Loucy (cell line): ENCODE measurements around the gene LRBA.
"Not testable (repeated sequence)": the region's sequence is repeated elsewhere in the genome, so short reads cannot be mapped to it uniquely, and the experiment has no call there.

Experiments
- H2AFZ ChIP-seq: fragments of 200-600 bp; sonication (generic); 2 replicates; pipeline ENCODE4 v1.6.0; 2016; ENCODE audit warnings: antibody characterized with exemption, mild to moderate bottlenecking, low read length, moderate library complexity
- H3F3A ChIP-seq: fragments of 200-600 bp; 2 replicates; pipeline ENCODE4 v1.6.0; 2016; ENCODE audit warnings: antibody characterized with exemption, low read depth, mild to moderate bottlenecking
- H3K27me3 ChIP-seq: fragments of 200-600 bp; sonication (generic); 2 replicates; pipeline ENCODE4 v1.6.1; 2014; ENCODE audit warnings: low read length, mild to moderate bottlenecking; ENCODE audit not compliant: insufficient read depth, poor library complexity, severe bottlenecking
- H3K36me3 ChIP-seq: fragments of 200-600 bp; sonication (generic); 2 replicates; pipeline ENCODE4 v1.6.1; 2016; ENCODE audit warnings: low read length; ENCODE audit not compliant: insufficient read depth
- H3K4me1 ChIP-seq: fragments of 200-600 bp; sonication (generic); 2 replicates; pipeline ENCODE4 v1.5.1; 2014; ENCODE audit warnings: low read length, mild to moderate bottlenecking; ENCODE audit not compliant: insufficient read depth, poor library complexity, severe bottlenecking
- H3K4me2 ChIP-seq: fragments of 200-600 bp; sonication (generic); 2 replicates; pipeline ENCODE4 v1.6.0; 2014; ENCODE audit warnings: antibody characterized with exemption, low read length, low read depth, mild to moderate bottlenecking; ENCODE audit not compliant: poor library complexity, severe bottlenecking
- H3K4me3 ChIP-seq: fragments of 200-600 bp; sonication (generic); 2 replicates; pipeline ENCODE4 v1.5.1; 2014; ENCODE audit warnings: low read length, mild to moderate bottlenecking, mixed read lengths; ENCODE audit not compliant: poor library complexity, severe bottlenecking
- H3K79me2 ChIP-seq: fragments of 200-600 bp; sonication (generic); 2 replicates; pipeline ENCODE4 v1.6.1; 2014; ENCODE audit warnings: low read length; ENCODE audit not compliant: insufficient read depth
- H3K9ac ChIP-seq: fragments of 200-600 bp; sonication (generic); 2 replicates; pipeline ENCODE4 v1.6.0; 2014; ENCODE audit warnings: mild to moderate bottlenecking, low read depth, low read length, moderate library complexity; ENCODE audit not compliant: poor library complexity, severe bottlenecking
- H3K9me2 ChIP-seq: fragments of 200-600 bp; sonication (generic); replicated peaks from 2 replicates; pipeline ENCODE4 v1.6.1; 2016; ENCODE audit warnings: low read depth, low read length, mixed read lengths
- H3K9me3 ChIP-seq: fragments of 200-600 bp; sonication (generic); 2 replicates; pipeline ENCODE4 v1.6.1; 2014; ENCODE audit warnings: mild to moderate bottlenecking, antibody characterized with exemption, low read length, low read depth; ENCODE audit not compliant: insufficient read depth
- H4K20me1 ChIP-seq: fragments of 200-600 bp; sonication (generic); 2 replicates; pipeline ENCODE4 v1.6.0; 2014; ENCODE audit warnings: antibody characterized with exemption, low read length, mild to moderate bottlenecking; ENCODE audit not compliant: insufficient read depth, poor library complexity, severe bottlenecking
- EZH2phosphoT487 ChIP-seq: fragments of 200-600 bp; IDR thresholded peaks from 2 replicates; pipeline ENCODE4 v1.6.1; 2018; ENCODE audit warnings: antibody characterized with exemption, mild to moderate bottlenecking, moderate library complexity, borderline replicate concordance
- TF ChIP-seq, protein P1 (sequence below): fragments of 200-600 bp; sonication (generic); conservative IDR thresholded peaks from 2 replicates; pipeline ENCODE4 v1.5.1; 2014; ENCODE audit warnings: mild to moderate bottlenecking, antibody characterized with exemption, low read length

The LRBA gene

DNA sequence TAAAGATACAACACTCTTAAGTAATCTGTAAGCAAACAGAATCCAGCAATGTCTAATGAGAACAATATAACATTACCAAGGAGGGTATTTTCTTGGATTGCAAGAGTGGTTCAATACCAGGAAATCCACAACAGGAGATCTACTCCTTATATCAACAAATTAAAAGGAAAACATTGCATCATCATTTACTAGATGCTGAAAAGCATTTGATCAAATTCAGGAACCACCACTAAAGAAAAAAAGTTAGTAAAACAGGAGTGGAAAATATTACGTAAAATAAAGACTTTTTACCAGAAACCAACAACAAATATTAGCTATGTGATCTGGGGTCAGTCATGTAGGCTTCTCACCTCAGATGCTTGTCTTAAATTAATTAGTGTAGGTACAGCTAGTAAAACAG is 499.9 kb downstream of the LRBA start:
- Histone ChIP-seq H3K9me3 (no peaks in the 10 kb centered on the region), H3K36me3 (no peaks in the 10 kb centered on the region), H3K27me3 (no peaks in the 10 kb centered on the region), H4K20me1 (no peaks in the 10 kb centered on the region), H3K9me2 (no peaks in the 10 kb centered on the region), H3K4me1 (peaks cover 6% of the 10 kb centered on the region), H3K4me2 (no peak overlapping the region), H2AFZ (no peak overlapping the region), H3K4me3 (no peak overlapping the region), H3K79me2 (no peaks in the 10 kb centered on the region), H3F3A (no peaks in the 10 kb centered on the region), H3K9ac (no peak overlapping the region)
- TF ChIP-seq, protein P1, sequence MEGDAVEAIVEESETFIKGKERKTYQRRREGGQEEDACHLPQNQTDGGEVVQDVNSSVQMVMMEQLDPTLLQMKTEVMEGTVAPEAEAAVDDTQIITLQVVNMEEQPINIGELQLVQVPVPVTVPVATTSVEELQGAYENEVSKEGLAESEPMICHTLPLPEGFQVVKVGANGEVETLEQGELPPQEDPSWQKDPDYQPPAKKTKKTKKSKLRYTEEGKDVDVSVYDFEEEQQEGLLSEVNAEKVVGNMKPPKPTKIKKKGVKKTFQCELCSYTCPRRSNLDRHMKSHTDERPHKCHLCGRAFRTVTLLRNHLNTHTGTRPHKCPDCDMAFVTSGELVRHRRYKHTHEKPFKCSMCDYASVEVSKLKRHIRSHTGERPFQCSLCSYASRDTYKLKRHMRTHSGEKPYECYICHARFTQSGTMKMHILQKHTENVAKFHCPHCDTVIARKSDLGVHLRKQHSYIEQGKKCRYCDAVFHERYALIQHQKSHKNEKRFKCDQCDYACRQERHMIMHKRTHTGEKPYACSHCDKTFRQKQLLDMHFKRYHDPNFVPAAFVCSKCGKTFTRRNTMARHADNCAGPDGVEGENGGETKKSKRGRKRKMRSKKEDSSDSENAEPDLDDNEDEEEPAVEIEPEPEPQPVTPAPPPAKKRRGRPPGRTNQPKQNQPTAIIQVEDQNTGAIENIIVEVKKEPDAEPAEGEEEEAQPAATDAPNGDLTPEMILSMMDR = no peak
- no peak for TF ChIP-seq EZH2phosphoT487

DNA sequence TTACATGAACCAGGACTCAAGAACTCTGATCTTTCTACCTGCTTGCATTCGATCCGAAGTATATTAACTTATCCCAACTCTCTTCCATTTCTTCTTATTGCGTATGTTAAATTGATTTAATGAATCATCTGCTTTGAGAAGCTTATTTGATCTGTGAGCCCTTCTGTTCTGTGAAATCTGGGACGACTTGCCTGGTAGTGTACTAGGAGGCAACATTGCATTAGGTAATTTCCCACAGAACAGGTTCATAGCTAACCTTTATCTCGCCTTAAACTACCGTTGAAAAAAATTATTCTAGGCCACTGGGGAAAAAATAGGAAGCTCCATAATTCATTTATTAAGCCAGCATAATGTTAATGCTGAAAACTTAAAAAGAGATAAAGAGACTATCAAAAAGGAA is 500.4 kb downstream of the LRBA start:
- no peak overlapping the region for H3K4me2 ChIP-seq

DNA sequence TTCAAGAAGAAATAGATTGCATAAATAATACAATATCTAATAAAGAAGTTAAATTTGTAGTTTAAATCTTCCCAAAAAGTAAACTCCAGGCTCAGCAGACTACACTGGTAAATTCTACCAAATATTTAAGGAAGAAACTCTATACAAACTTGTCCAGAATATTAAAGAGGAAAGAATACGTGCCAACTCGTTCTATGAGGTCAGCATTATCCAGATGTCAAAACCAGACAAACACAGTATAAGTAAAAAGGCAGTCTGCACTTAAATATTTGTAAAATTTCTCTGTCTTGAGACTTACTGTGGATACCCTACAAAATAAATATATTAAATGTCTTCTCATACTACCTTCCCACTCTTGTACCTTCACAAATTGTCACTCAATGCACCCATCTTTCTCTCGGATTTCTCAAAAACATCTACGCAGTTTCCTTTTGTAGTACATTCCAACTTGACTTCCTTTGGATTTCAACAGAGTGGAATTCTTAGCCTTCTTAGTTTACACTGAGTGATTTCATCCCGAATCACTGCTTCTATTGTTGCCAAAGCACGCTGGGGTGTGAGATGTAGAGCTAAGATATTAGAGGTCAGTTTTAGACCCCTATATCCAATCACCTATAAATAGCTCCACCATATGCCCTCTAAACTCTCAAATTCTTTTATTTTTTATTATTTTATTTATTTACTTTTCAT is 504.8 kb downstream of the LRBA start:
- no peak overlapping the region for H3K9ac ChIP-seq
- no peak overlapping the region for H3K4me2 ChIP-seq
- H3K4me1 ChIP-seq = peaks cover 6% of the 10 kb centered on the region
- no peaks in the 10 kb centered on the region for H3K79me2 ChIP-seq
- no peaks in the 10 kb centered on the region for H3K9me2 ChIP-seq
- TF ChIP-seq, protein P1 = no peak
- no peak for TF ChIP-seq EZH2phosphoT487
- no peaks in the 10 kb centered on the region for H4K20me1 ChIP-seq
- no peak overlapping the region for H3K4me3 ChIP-seq
- no peaks in the 10 kb centered on the region for H3K36me3 ChIP-seq
- no peaks in the 10 kb centered on the region for H3F3A ChIP-seq
- H2AFZ ChIP-seq = no peak overlapping the region
- H3K27me3 ChIP-seq = no peaks in the 10 kb centered on the region
- no peaks in the 10 kb centered on the region for H3K9me3 ChIP-seq

More for the DNA sequence above, 500.4 kb downstream of the LRBA start:
- Histone ChIP-seq H3F3A (no peaks in the 10 kb centered on the region), H3K9me2 (no peaks in the 10 kb centered on the region), H2AFZ (no peak overlapping the region), H3K79me2 (no peaks in the 10 kb centered on the region), H3K27me3 (no peaks in the 10 kb centered on the region), H3K9ac (no peak overlapping the region), H3K36me3 (no peaks in the 10 kb centered on the region), H3K4me3 (no peak overlapping the region), H3K4me1 (peaks cover 6% of the 10 kb centered on the region), H3K9me3 (no peaks in the 10 kb centered on the region), H4K20me1 (no peaks in the 10 kb centered on the region)
- TF ChIP-seq EZH2phosphoT487 = no peak
- TF ChIP-seq, protein P1 = no peak

DNA sequence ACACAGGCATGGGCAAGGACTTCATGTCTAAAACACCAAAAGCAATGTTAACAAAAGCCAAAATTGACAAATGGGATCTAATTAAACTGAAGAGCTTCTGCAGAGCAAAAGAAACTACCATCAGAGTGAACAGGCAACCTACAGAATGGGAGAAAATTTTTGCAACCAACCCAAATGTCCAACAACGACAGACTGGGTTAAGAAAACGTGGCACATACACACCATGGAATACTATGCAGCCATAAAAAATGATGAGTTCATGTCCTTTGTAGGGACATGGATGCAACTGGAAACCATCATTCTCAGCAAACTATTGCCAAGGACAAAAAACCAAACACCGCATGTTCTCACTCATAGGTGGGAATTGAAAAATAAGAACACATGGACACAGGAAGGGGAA is 507.4 kb downstream of the LRBA start:
- not testable (repeated sequence) for H3K4me3 ChIP-seq, H3K9me2 ChIP-seq, H3K4me2 ChIP-seq, H2AFZ ChIP-seq, H3K27me3 ChIP-seq, H3K9ac ChIP-seq, H4K20me1 ChIP-seq, H3K79me2 ChIP-seq, H3K4me1 ChIP-seq, H3F3A ChIP-seq, H3K36me3 ChIP-seq, H3K9me3 ChIP-seq
